HG03342 (cell line): ENCODE data around the gene AHI1.
A peak's percentile ranks its signal among the peaks of the same experiment; 100 is the strongest.

Source experiments
- ATAC-seq: cut with Tn5 transposase; IDR thresholded peaks from one replicate; pipeline ENCODE4 v1.9.1; 2021; ENCODE audit warnings: mild to moderate bottlenecking, moderate library complexity; ENCODE audit not compliant: unreplicated experiment

The AHI1 gene

GRCh38 chr6:135497412-135498184 lies at the start of gene AHI1:
TSS of gene AHI1 (minus strand) at chr6:135497740. CDS start at chr6:135492237, 5,503 bp downstream.
- peak; percentile 95 for ATAC-seq

- ATAC-seq: no peak
Observed at GRCh38 chr6:135546680-135547418, 49.3 kb upstream of the AHI1 start.

GRCh38 chr6:135546206-135546605 lies 48.7 kb upstream of the AHI1 start:
- ATAC-seq: no peak

- ATAC-seq: no peak
Observed at GRCh38 chr6:135540207-135540840, 42.8 kb upstream of the AHI1 start.

GRCh38 chr6:135537741-135538301 lies 40.3 kb upstream of the AHI1 start:
- ATAC-seq: no peak

GRCh38 chr6:135535989-135536414 lies 38.5 kb upstream of the AHI1 start:
- ATAC-seq: no peak

GRCh38 chr6:135534773-135535380 lies 37.3 kb upstream of the AHI1 start:
- ATAC-seq: no peak

GRCh38 chr6:135532559-135532958 lies 35.0 kb upstream of the AHI1 start:
- ATAC-seq: no peak

GRCh38 chr6:135531954-135532490 lies 34.5 kb upstream of the AHI1 start:
- no peak for ATAC-seq

GRCh38 chr6:135530113-135530512 lies 32.6 kb upstream of the AHI1 start:
- ATAC-seq: no peak

GRCh38 chr6:135527960-135528249 lies 30.4 kb upstream of the AHI1 start:
- ATAC-seq: no peak

GRCh38 chr6:135527116-135527959 lies 29.8 kb upstream of the AHI1 start:
- ATAC-seq: no peak

- no peak for ATAC-seq
Observed at GRCh38 chr6:135525594-135525993, 28.1 kb upstream of the AHI1 start.

- ATAC-seq: no peak
Observed at GRCh38 chr6:135522965-135523692, 25.6 kb upstream of the AHI1 start.

- ATAC-seq: no peak
Observed at GRCh38 chr6:135521431-135521830, 23.9 kb upstream of the AHI1 start.

GRCh38 chr6:135520781-135521180 lies 23.2 kb upstream of the AHI1 start:
- ATAC-seq: no peak

- no peak for ATAC-seq
Observed at GRCh38 chr6:135519348-135519747, 21.8 kb upstream of the AHI1 start.

GRCh38 chr6:135517527-135517926 lies 20.0 kb upstream of the AHI1 start:
- no peak for ATAC-seq

GRCh38 chr6:135514706-135515105 lies 17.2 kb upstream of the AHI1 start:
- no peak for ATAC-seq
